HG02610 (cell line): ENCODE results near the gene ZNF28.
A peak's percentile ranks its signal among the peaks of the same experiment; 100 is the strongest.
"Not testable (repeated sequence)": the region's sequence is repeated elsewhere in the genome, so short reads cannot be mapped to it uniquely, and the experiment has no call there.

ENCODE experiments used
- ATAC-seq: cut with Tn5 transposase; IDR thresholded peaks from one replicate; pipeline ENCODE4 v1.9.1; 2021; ENCODE audit warnings: mild to moderate bottlenecking, moderate library complexity; ENCODE audit not compliant: unreplicated experiment

ZNF28 gene

GRCh38 chr19:52821204-52821960, at the start of gene ZNF28:
TSS of gene ZNF28 (minus strand) at chr19:52821633. CDS start at chr19:52817958, 3,675 bp downstream.
- ATAC-seq: peak; percentile 98

GRCh38 chr19:52868031-52868430, 46.6 kb upstream of the ZNF28 start:
- ATAC-seq: not testable (repeated sequence)

GRCh38 chr19:52857378-52858191, 36.2 kb upstream of the ZNF28 start, which contains the start of gene ZNF468:
TSS of gene ZNF468 (minus strand) at chr19:52857619. CDS start at chr19:52854272, 3,347 bp downstream.
- ATAC-seq: peak; percentile 97

- not testable (repeated sequence) for ATAC-seq
These were observed 35.3 kb upstream of the ZNF28 start for GRCh38 chr19:52856540-52857377.

GRCh38 chr19:52847352-52847751, 25.9 kb upstream of the ZNF28 start:
- not testable (repeated sequence) for ATAC-seq

- ATAC-seq: not testable (repeated sequence)
These were observed 19.5 kb upstream of the ZNF28 start for GRCh38 chr19:52840825-52841465.

- ATAC-seq: not testable (repeated sequence)
These were observed 12.9 kb upstream of the ZNF28 start for GRCh38 chr19:52834289-52834688.

- not testable (repeated sequence) for ATAC-seq
These were observed 12.1 kb upstream of the ZNF28 start for GRCh38 chr19:52833541-52833940.

- ATAC-seq: not testable (repeated sequence)
These were observed 8.4 kb upstream of the ZNF28 start for GRCh38 chr19:52829866-52830265.

- no peak for ATAC-seq
These were observed 4.3 kb upstream of the ZNF28 start for GRCh38 chr19:52825765-52826164.

GRCh38 chr19:52823676-52824075, 2.2 kb upstream of the ZNF28 start:
- ATAC-seq: no peak

GRCh38 chr19:52820472-52821203, 795 bp downstream of the ZNF28 start:
- peak; percentile 24 for ATAC-seq

GRCh38 chr19:52809801-52810200, 11.6 kb downstream of the ZNF28 start:
- ATAC-seq: no peak

GRCh38 chr19:52799950-52800640, 21.3 kb downstream of the ZNF28 start:
- ATAC-seq: not testable (repeated sequence)

- no peak for ATAC-seq
These were observed 32.0 kb downstream of the ZNF28 start for GRCh38 chr19:52789440-52789839.

GRCh38 chr19:52786464-52787354, 34.7 kb downstream of the ZNF28 start, which contains the start of gene ZNF600:
TSS of gene ZNF600 (minus strand) at chr19:52786791. CDS start at chr19:52778888, 7,903 bp downstream.
- ATAC-seq: peak; percentile 84

GRCh38 chr19:52786078-52786463, 35.4 kb downstream of the ZNF28 start:
- ATAC-seq: peak; percentile 22

- ATAC-seq: no peak
These were observed 35.9 kb downstream of the ZNF28 start for GRCh38 chr19:52785506-52785905.
